HepG2 (cell line): Measurements from ENCODE around the gene IQCE. TPM values are rescaled to one million over a fixed set of nuclear protein-coding genes. Genes with fewer than 3 reads are reported as not detected.

ENCODE experiments used
- ATF2 ChIP-seq: sonication (generic); formaldehyde crosslinking; IDR thresholded peaks from 2 replicates; pipeline ENCODE4 v1.4.0; 2020; ENCODE audit warnings: missing genetic modification reagents
- CC2D1A ChIP-seq: sonication (generic); formaldehyde crosslinking; IDR thresholded peaks from 2 replicates; pipeline ENCODE4 v1.8.1; 2023; ENCODE audit warnings: mild to moderate bottlenecking, missing genetic modification reagents
- CENPT ChIP-seq: sonication (generic); formaldehyde crosslinking; IDR thresholded peaks from 2 replicates; pipeline ENCODE4 v1.8.0; 2022; ENCODE audit warnings: low read depth, mild to moderate bottlenecking, moderate library complexity, missing genetic modification reagents
- FOSL2 ChIP-seq: sonication (generic); formaldehyde crosslinking; IDR thresholded peaks from 2 replicates; pipeline ENCODE4 v1.4.0; 2020; ENCODE audit warnings: missing genetic modification reagents
- FOXP1 ChIP-seq, 2 experiments: fragments of 450-650 bp in 1 of 2; IDR thresholded peaks; 2 replicates each; pipeline ENCODE4 v1.6.1; 2017 to 2018; ENCODE audit warnings: antibody characterized with exemption in 1 of 2
- HNRNPL ChIP-seq: fragments of 200-400 bp; formaldehyde crosslinking; IDR thresholded peaks from 2 replicates; pipeline ENCODE4 v1.6.1; 2017; ENCODE audit warnings: mild to moderate bottlenecking, low read depth, low read length
- HNRNPLL ChIP-seq: fragments of 200-400 bp; formaldehyde crosslinking; IDR thresholded peaks from 2 replicates; pipeline ENCODE4 v1.6.1; 2017; ENCODE audit warnings: mild to moderate bottlenecking, low read depth, low read length; ENCODE audit not compliant: poor library complexity, severe bottlenecking
- KLF15 ChIP-seq: sonication (generic); formaldehyde crosslinking; IDR thresholded peaks from 2 replicates; pipeline ENCODE4 v1.8.1; 2023; ENCODE audit warnings: borderline replicate concordance, mild to moderate bottlenecking, inconsistent platforms, missing genetic modification reagents, mixed read lengths
- MATR3 ChIP-seq: sonication (generic); formaldehyde crosslinking; IDR thresholded peaks from 2 replicates; pipeline ENCODE4 v1.4.0; 2020; ENCODE audit warnings: missing genetic modification reagents
- MED13 ChIP-seq: sonication (generic); formaldehyde crosslinking; IDR thresholded peaks from 2 replicates; pipeline ENCODE4 v1.5.0; 2020; ENCODE audit warnings: missing genetic modification reagents
- NCOR1 ChIP-seq: fragments of 200-600 bp; sonication (generic); IDR thresholded peaks from 2 replicates; pipeline ENCODE4 v1.7.0; 2017; ENCODE audit warnings: antibody characterized with exemption, low read length, borderline replicate concordance
- PTBP1 ChIP-seq: fragments of 200-400 bp; formaldehyde crosslinking; IDR thresholded peaks from 2 replicates; pipeline ENCODE4 v1.6.1; 2018; ENCODE audit warnings: low read length, low read depth; ENCODE audit not compliant: poor library complexity, severe bottlenecking
- RFX3 ChIP-seq: IDR thresholded peaks from 2 replicates; pipeline ENCODE4 v1.6.1; 2016; ENCODE audit warnings: missing biosample characterization, missing genetic modification reagents
- TFE3 ChIP-seq: IDR thresholded peaks from 2 replicates; pipeline ENCODE4 v1.6.1; 2016
- ZKSCAN8 ChIP-seq: IDR thresholded peaks from 2 replicates; pipeline ENCODE4 v1.6.1; 2016; ENCODE audit warnings: borderline replicate concordance, missing genetic modification reagents, missing compliant biosample characterization
- ZNF121 ChIP-seq: sonication (generic); formaldehyde crosslinking; IDR thresholded peaks from 2 replicates; pipeline ENCODE4 v1.5.0; 2020; ENCODE audit warnings: mild to moderate bottlenecking, missing genetic modification reagents
- ZNF276 ChIP-seq: sonication (generic); formaldehyde crosslinking; IDR thresholded peaks from 2 replicates; pipeline ENCODE4 v1.4.0; 2020; ENCODE audit warnings: mild to moderate bottlenecking, low read depth, missing genetic modification reagents
- ZNF644 ChIP-seq: IDR thresholded peaks from 2 replicates; pipeline ENCODE4 v1.6.1; 2016; ENCODE audit warnings: low read depth
- ZNF687 ChIP-seq: sonication (generic); formaldehyde crosslinking; IDR thresholded peaks from 2 replicates; pipeline ENCODE4 v1.5.1; 2020; ENCODE audit warnings: mild to moderate bottlenecking, missing genetic modification reagents, moderate library complexity
- ZNF720 ChIP-seq: sonication (generic); formaldehyde crosslinking; IDR thresholded peaks from 2 replicates; pipeline ENCODE4 v1.4.0; 2020; ENCODE audit warnings: missing genetic modification reagents
- ZSCAN22 ChIP-seq: sonication (generic); formaldehyde crosslinking; IDR thresholded peaks from 2 replicates; pipeline ENCODE4 v1.4.0; 2020; ENCODE audit warnings: mild to moderate bottlenecking, missing genetic modification reagents
- polyA plus RNA-seq, 8 experiments: library from polyadenylated mRNA; depleted of rRNA in 3 of 8; stranded (reverse) in 7 of 8; unstranded in 1 of 8; fragments of >200 nt; fragmentation: Illumina TruSeq in 4 of 8; extraction: Trizol in 4 of 8; gene quantifications; 2 replicates each; pipeline versions ENCODE4 v1.2.1 to v1.2.3, GENCODE V29; 2011 to 2016; ENCODE audit warnings: low read depth in 4 of 8, missing spikeins in 1 of 8, mixed read lengths in 1 of 8; ENCODE audit not compliant: insufficient read depth in 1 of 8
- total RNA-seq, 5 experiments: library from RNA; depleted of rRNA; stranded (reverse); fragments of >200 nt; fragmentation: Illumina TruSeq; extraction: Trizol; gene quantifications; 2 replicates each; pipeline ENCODE4 v1.2.3, GENCODE V29; 2016; ENCODE audit warnings: low read depth in 1 of 5

IQCE gene
- total and polyA plus RNA-seq, 2 of the 13 experiments (the other 11 are each of a cell fraction or from before 2014, with no cell fraction given) = 1.5 to 2.5 TPM

GRCh38 chr7:2663121-2663886 is 104.5 kb downstream of the IQCE start (continued):
- TF ChIP-seq ZNF276 = peak; percentile 65; the same call in 1 of the 2 replicates
- no peak for TF ChIP-seq FOXP1 (IDR thresholded peaks at IDR 0.05)
- peak; percentile 55 for TF ChIP-seq FOXP1 (CRISPR knock-in tag; IDR thresholded peaks at IDR 0.05)
- 0 out of 2 replicates have a peak, but pooled peaks have one; percentile 16 for TF ChIP-seq KLF15 (CRISPR knock-in tag)
- TF ChIP-seq ZNF121 = peak; percentile 71; the same call in 1 of the 2 replicates
- 0 out of 2 replicates have a peak, but pooled peaks have one; percentile 46 for TF ChIP-seq ZNF644 (CRISPR knock-in tag)
- TF ChIP-seq TFE3 (CRISPR knock-in tag) = peak; percentile 91
- no peak for TF ChIP-seq MATR3 (CRISPR knock-in tag)
- no peak; the same call in 1 of the 2 replicates for TF ChIP-seq CENPT
- peak; percentile 18 for TF ChIP-seq HNRNPLL
- no peak for TF ChIP-seq ZNF720 (CRISPR knock-in tag)
- no peak for TF ChIP-seq ZSCAN22
- no peak for TF ChIP-seq RFX3 (CRISPR knock-in tag)
- no peak for TF ChIP-seq PTBP1
- TF ChIP-seq NCOR1 = peak; percentile 45; the same call in 1 of the 2 replicates
- TF ChIP-seq FOSL2 (CRISPR knock-in tag) = peak; percentile 70
- TF ChIP-seq ZNF687 (CRISPR knock-in tag) = peak; percentile 100
- TF ChIP-seq MED13 (CRISPR knock-in tag) = peak; percentile 10; the same call in 1 of the 2 replicates
- TF ChIP-seq ATF2 = peak; percentile 89; the same call in 1 of the 2 replicates
- peak; percentile 27; the same call in 1 of the 2 replicates for TF ChIP-seq ZKSCAN8 (CRISPR knock-in tag)
- TF ChIP-seq CC2D1A (CRISPR knock-in tag) = no peak
- TF ChIP-seq HNRNPL = peak; percentile 93
